Keratinocyte (primary cell): ENCODE measurements around the gene WNT4. TPM values are rescaled to one million over a fixed set of nuclear protein-coding genes. Genes with fewer than 3 reads are reported as not detected.

Source experiments
- DNase-seq: peaks from one replicate; pipeline ENCODE4 v3.0.0-alpha.2; 2011; ENCODE audit warnings: low read depth, missing footprints, low spot score
- FAIRE-seq: peaks from 2 replicates; lab custom pipeline; 2011; peaks lifted over from hg19 to GRCh38; lab: Jason Lieb, UNC
- H2AFZ ChIP-seq: 2 replicates; pipeline ENCODE4 v1.6.0; 2012; ENCODE audit warnings: low read length, control low read depth, inconsistent platforms; ENCODE audit not compliant: control insufficient read depth
- H3K27ac ChIP-seq: 2 replicates; pipeline ENCODE4 v1.5.1; 2011; ENCODE audit warnings: low read length; ENCODE audit not compliant: control insufficient read depth, insufficient read depth
- H3K27me3 ChIP-seq: 3 replicates; pipeline ENCODE4 v1.6.0; 2011; ENCODE audit warnings: low read length; ENCODE audit not compliant: control insufficient read depth, insufficient read depth; ENCODE audit errors: extremely low read depth
- H3K36me3 ChIP-seq, 2 experiments: 2 replicates in 1 of 2; 3 replicates in 1 of 2; pipeline ENCODE4 v1.5.1; 2011; ENCODE audit warnings: low read length in 2 of 2, mild to moderate bottlenecking in 1 of 2; ENCODE audit not compliant: control insufficient read depth in 2 of 2, insufficient read depth in 2 of 2; ENCODE audit errors: extremely low read depth in 1 of 2
- H3K4me1 ChIP-seq: 3 replicates; pipeline ENCODE4 v1.5.1; 2011; ENCODE audit warnings: low read length; ENCODE audit not compliant: control insufficient read depth, insufficient read depth; ENCODE audit errors: extremely low read depth
- H3K4me2 ChIP-seq: 3 replicates; pipeline ENCODE4 v1.6.0; 2011; ENCODE audit warnings: low read depth, low read length; ENCODE audit not compliant: control insufficient read depth, insufficient read depth; ENCODE audit errors: extremely low read depth
- H3K4me3 ChIP-seq, 3 experiments: fragments of 200-600 bp in 1 of 3; sonication (generic) in 1 of 3; 2 replicates in 2 of 3; 3 replicates in 1 of 3; pipeline ENCODE4 v1.5.1; 2011 to 2016; ENCODE audit warnings: low read length in 3 of 3, mild to moderate bottlenecking in 3 of 3, control low read depth in 2 of 3, inconsistent platforms in 1 of 3, low read depth in 1 of 3, mixed read lengths in 1 of 3, mixed run types in 1 of 3, moderate library complexity in 1 of 3; ENCODE audit not compliant: control insufficient read depth in 2 of 3, insufficient read depth in 2 of 3; ENCODE audit errors: extremely low read depth in 1 of 3
- H3K79me2 ChIP-seq: 2 replicates; pipeline ENCODE4 v1.6.0; 2012; ENCODE audit warnings: low read length; ENCODE audit not compliant: control insufficient read depth, insufficient read depth
- H3K9ac ChIP-seq: 3 replicates; pipeline ENCODE4 v1.6.0; 2011; ENCODE audit warnings: low read length; ENCODE audit not compliant: control insufficient read depth, insufficient read depth; ENCODE audit errors: extremely low read depth
- H3K9me1 ChIP-seq: 3 replicates; pipeline ENCODE4 v1.6.0; 2011; ENCODE audit warnings: low read length; ENCODE audit not compliant: control insufficient read depth, insufficient read depth; ENCODE audit errors: extremely low read depth
- H3K9me3 ChIP-seq: 2 replicates; pipeline ENCODE4 v1.5.1; 2012; ENCODE audit warnings: low read depth, low read length; ENCODE audit not compliant: control insufficient read depth
- H4K20me1 ChIP-seq: 3 replicates; pipeline ENCODE4 v1.6.0; 2011; ENCODE audit warnings: low read length; ENCODE audit not compliant: control insufficient read depth, insufficient read depth; ENCODE audit errors: extremely low read depth
- CTCF ChIP-seq, 3 experiments: IDR thresholded peaks in 1 of 3; conservative IDR thresholded peaks in 1 of 3; optimal IDR thresholded peaks in 1 of 3; 2 replicates in 2 of 3; 3 replicates in 1 of 3; pipeline versions ENCODE3 to v1.5.1; 2011; ENCODE audit warnings: low read length in 3 of 3, mild to moderate bottlenecking in 3 of 3, moderate library complexity in 2 of 3, control low read depth in 1 of 3, inconsistent platforms in 1 of 3; ENCODE audit not compliant: insufficient read depth in 2 of 3; ENCODE audit errors: extremely low read depth in 1 of 3
- EZH2 ChIP-seq: IDR thresholded peaks from one replicate; pipeline ENCODE4 v1.6.1; 2012; ENCODE audit warnings: inconsistent platforms, mild to moderate bottlenecking, low read length, moderate library complexity
- dilution Hi-C: fragments of 300-500 bp; cut with MboI; formaldehyde crosslinking; loops from one replicate; pipeline ENCODE4 v1.7.0; 2020; ENCODE audit warnings: low sequenced_read_pairs; ENCODE audit not compliant: extremely low pct_ligation_motif_present
- polyA plus RNA-seq, 5 experiments: library from polyadenylated mRNA; depleted of rRNA in 3 of 5; stranded (reverse) in 3 of 5; stranded (forward) in 1 of 5; unstranded in 1 of 5; fragments of >200 nt; gene quantifications; 1 replicate in 1 of 5; 2 replicates in 3 of 5; 3 replicates in 1 of 5; pipeline versions ENCODE4 v1.2.1 to v1.2.3, GENCODE V29; 2011 to 2012; ENCODE audit warnings: missing spikeins in 2 of 5, low read depth in 1 of 5, low replicate concordance in 1 of 5

Gene WNT4
- polyA plus RNA-seq, 1 donor (not counting 4 experiments of a cell fraction or from before 2014, with no cell fraction given), result 2.6 TPM

- TF ChIP-seq CTCF (optimal IDR thresholded peaks at IDR 0.05 in 1 of 3, IDR thresholded peaks at IDR 0.05 in 1 of 3, conservative IDR thresholded peaks at IDR 0.05 in 1 of 3; ENCODE audit: extremely low read depth in 1 of 3, insufficient read depth in 2 of 3, low read length in 3 of 3) (no peak), EZH2 (no peak)
- Histone ChIP-seq H3K79me2 (no peaks in the 10 kb centered on the region), H3K4me3 (no peak overlapping the region), H3K4me1 (peaks cover 14% of the 10 kb centered on the region), H3K4me2 (no peak overlapping the region), H3K27me3 (peaks cover 3% of the 10 kb centered on the region), H3K36me3 (no peaks in the 10 kb centered on the region), H2AFZ (no peak overlapping the region), H3K27ac (no peak overlapping the region), H3K9ac (no peak overlapping the region), H3K9me1 (no peaks in the 10 kb centered on the region), H3K9me3 (peaks cover 2% of the 10 kb centered on the region), H4K20me1 (no peaks in the 10 kb centered on the region)
- dilution Hi-C loops, result no loop called here
- no peak for FAIRE-seq
- DNase-seq, result no peak
Measured at GRCh38 chr1:22176258-22176657, 33.4 kb upstream of the WNT4 start.

GRCh38 chr1:22174446-22175220, 31.7 kb upstream of the WNT4 start:
- Histone ChIP-seq H3K27ac (no peak overlapping the region), H3K9me3 (peaks cover 2% of the 10 kb centered on the region), H3K4me2 (no peak overlapping the region), H3K79me2 (no peaks in the 10 kb centered on the region), H4K20me1 (no peaks in the 10 kb centered on the region), H3K4me1 (peaks cover 14% of the 10 kb centered on the region), H3K36me3 (no peaks in the 10 kb centered on the region), H3K9me1 (no peaks in the 10 kb centered on the region), H2AFZ (no peak overlapping the region), H3K4me3 (no peak overlapping the region), H3K9ac (no peak overlapping the region), H3K27me3 (peaks cover 3% of the 10 kb centered on the region)
- DNase-seq (no peak), FAIRE-seq (no peak)
- dilution Hi-C loops, result loop anchor here (25.0 kb wide), 1 partner anchor 213 kb away; no protein-coding TSS in a partner anchor
- TF ChIP-seq CTCF (optimal IDR thresholded peaks at IDR 0.05 in 1 of 3, IDR thresholded peaks at IDR 0.05 in 1 of 3, conservative IDR thresholded peaks at IDR 0.05 in 1 of 3; ENCODE audit: extremely low read depth in 1 of 3, insufficient read depth in 2 of 3, low read length in 3 of 3) (no peak), EZH2 (no peak)
